ENCODE data around the gene HSF4.

The HSF4 gene

GRCh38 chr16:67166598-67167168 is 2.1 kb downstream of the HSF4 start:
- in situ Hi-C loops (cut with MboI; ENCODE audit: low sequenced_read_pairs) = no loop called here

DNA sequence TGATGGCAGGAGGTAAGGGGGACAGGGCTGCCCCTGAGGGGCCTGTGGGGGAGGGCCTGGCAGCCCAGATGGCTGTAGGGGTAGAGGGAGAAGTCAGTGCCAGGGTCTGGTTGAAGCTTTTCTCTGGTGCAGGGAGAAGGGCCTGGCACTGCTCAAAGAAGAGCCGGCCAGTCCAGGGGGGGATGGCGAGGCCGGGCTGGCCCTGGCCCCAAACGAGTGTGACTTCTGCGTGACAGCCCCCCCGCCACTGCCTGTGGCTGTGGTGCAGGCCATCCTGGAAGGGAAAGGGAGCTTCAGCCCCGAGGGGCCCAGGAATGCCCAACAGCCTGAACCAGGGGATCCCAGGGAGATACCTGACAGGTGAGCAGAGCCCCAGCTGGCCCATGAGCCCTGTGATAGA is 3.0 kb downstream of the HSF4 start:
- in situ Hi-C loops (cut with MboI; ENCODE audit: low sequenced_read_pairs) = no loop called here

DNA sequence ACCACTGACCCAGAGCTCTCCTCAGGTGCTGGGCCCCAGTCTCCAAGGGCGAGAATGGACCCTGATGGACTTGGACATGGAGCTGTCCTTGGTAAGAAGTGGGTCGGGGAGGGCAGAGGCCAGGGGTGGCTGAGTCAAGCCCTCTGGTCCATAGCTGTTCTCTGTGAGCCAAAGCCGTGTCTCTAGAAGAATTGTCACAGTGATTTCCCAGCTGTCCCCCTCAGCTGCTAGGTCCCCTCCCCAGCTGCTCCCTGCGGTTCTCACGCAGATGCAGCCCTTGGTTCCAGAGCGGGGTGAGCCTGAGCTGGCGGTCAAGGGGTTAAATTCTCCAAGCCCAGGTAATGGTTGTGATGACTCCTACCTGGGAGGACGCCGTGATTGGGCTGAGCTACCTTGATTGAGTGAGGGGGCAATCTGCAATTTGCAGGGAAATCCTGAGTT is 4.5 kb downstream of the HSF4 start:
- in situ Hi-C loops (cut with MboI; ENCODE audit: low sequenced_read_pairs) = no loop called here

GRCh38 chr16:67169642-67170167 is 5.2 kb downstream of the HSF4 start:
- in situ Hi-C loops (cut with MboI; ENCODE audit: low sequenced_read_pairs) = no loop called here

GRCh38 chr16:67170168-67170948 is 5.8 kb downstream of the HSF4 start, which contains the start of gene NOL3:
NOL3 (plus strand) TSS chr16:67170538.
- in situ Hi-C loops (cut with MboI; ENCODE audit: low sequenced_read_pairs) = no loop called here

DNA sequence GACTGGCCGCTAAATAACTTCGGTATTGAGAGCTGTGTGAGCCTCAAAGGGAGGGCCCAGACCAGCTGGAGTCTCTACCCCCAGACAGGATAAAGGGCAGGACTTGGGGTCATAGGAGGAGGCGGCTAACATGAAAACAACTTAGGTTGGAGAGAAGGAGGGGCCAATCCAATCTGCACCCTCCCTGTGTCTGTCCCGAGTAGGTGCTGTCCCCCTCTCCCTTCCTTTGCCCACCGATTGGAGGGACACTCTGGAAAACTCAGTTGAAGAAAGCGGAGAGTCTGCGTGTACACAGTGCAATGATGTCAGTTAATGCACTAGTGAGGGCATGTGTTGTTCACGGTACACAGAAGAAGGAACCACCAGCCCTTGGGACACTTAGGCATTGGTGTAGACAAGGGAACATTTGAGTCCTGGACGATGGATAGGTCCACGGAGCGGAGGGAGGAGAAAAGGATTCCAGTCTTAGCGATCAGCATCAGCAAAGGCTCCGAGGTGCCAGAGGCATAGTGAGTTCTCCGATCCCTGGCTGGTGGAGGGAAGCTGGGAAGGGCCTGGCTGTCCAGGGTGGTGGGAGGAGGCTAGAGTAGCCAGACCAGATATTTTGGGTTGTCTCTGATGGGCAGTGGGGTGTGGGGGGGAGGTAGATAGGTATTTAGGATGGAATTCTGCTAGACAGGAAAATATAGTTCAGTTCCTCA is 6.6 kb downstream of the HSF4 start:
- in situ Hi-C loops (cut with MboI; ENCODE audit: low sequenced_read_pairs) = no loop called here

- in situ Hi-C loops (cut with MboI; ENCODE audit: low sequenced_read_pairs) = no loop called here
Measured at GRCh38 chr16:67173323-67173722, 8.8 kb downstream of the HSF4 start.

GRCh38 chr16:67173808-67174705 is 9.5 kb downstream of the HSF4 start:
- in situ Hi-C loops (cut with MboI; ENCODE audit: low sequenced_read_pairs) = no loop called here

- in situ Hi-C loops (cut with MboI; ENCODE audit: low sequenced_read_pairs) = no loop called here
Measured at GRCh38 chr16:67174706-67175231, 10.2 kb downstream of the HSF4 start.

- in situ Hi-C loops (cut with MboI; ENCODE audit: low sequenced_read_pairs) = no loop called here
Measured at GRCh38 chr16:67176662-67177061, 12.1 kb downstream of the HSF4 start.

DNA sequence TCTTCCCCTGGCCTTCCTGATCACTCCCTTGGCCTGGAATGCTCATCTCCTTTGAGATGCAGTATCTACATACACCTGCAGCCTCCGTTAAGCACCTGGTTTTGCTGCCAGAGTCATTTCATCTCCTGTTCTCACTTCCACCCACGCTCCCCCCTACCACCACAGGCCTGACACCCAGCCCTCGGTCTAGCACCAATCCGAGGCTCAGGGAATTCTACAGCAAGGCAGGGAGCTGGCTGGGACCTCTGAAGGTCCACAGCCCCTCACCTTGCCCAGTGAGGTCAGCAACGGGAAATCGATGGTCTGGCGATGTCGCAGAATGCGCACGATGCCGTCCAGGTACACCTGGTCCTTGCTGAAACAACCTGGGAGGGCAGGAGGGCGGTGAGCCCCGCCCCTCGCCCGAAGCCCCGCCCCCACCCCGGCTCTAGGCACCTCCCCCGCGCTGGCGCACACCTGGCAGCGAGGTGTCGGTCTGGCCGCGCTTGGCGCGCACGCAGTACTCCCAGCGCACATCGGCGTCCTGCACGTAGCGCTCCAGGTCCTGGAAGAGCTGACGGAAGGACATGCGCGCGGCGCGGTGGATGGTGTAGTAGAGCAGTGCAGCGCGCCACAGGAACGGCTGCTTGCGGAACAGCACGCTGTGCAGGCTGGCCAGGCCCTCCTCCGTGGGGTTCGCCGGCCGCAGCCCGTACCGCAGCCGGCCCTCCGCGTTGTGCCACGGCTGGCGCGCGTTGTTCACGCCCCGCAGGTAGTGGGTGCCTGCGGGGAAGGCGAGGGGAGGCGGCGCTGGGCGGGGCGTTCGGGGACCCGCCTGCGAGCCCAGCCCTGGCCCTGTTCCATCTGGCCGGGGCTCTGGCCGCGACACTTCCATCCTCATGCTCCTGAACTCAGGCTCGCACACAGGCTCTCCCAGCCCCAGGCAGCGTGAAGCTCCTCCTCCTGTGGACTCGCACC is 13.5 kb downstream of the HSF4 start:
- in situ Hi-C loops (cut with MboI; ENCODE audit: low sequenced_read_pairs) = no loop called here

DNA sequence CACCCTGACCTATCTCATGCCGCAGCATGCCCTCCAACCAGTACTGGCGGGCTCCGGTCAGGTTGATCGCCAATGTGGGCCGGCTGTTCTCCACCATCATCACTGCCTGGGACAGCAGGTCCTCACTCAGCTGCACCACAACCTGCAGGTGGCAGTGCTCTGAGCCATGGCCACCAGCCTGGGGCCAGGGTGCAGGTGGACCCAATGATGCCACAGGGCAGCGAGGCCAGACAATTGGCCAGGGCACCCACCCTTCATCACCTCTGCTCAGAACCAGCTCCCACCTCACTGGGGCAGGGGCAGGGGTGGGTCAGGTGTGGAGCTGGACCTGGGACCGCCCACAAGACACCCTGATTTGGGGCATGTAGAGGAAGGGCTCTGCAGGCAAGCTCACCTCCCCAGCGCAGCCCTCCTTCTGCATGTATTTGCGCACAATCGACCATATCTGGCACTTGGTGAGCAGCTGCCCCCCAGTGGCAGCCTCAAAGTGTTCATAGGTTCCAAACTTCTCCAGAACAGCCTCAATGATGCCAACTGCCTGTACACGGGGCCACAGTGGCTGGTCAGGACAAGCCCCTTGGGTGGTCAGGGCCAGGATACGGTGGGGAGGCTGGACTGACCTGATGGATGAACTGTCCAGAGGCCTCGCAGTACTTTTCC is 15.0 kb downstream of the HSF4 start:
- in situ Hi-C loops (cut with MboI; ENCODE audit: low sequenced_read_pairs) = no loop called here

GRCh38 chr16:67180166-67180565 is 15.6 kb downstream of the HSF4 start:
- in situ Hi-C loops (cut with MboI; ENCODE audit: low sequenced_read_pairs) = no loop called here

GRCh38 chr16:67181346-67181745 is 16.8 kb downstream of the HSF4 start:
- in situ Hi-C loops (cut with MboI; ENCODE audit: low sequenced_read_pairs) = no loop called here

DNA sequence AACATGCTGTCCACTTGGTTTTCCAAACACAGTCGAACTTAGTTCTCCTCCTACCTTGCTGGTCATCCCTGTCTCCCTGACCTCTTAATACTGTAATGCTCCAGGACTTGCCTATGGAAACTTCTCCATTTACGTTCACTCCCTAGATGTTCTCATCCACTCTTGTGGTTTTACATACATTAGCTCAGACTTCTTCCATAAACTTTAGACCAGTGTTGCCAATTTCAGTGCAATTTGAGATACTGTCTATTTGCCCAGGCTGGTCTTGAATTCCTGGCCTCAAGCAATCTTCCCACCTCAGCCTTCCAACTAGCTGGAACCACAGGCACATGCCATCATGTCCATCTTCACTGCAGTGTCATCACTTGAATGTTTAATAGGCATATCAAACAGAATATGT is 17.7 kb downstream of the HSF4 start:
- in situ Hi-C loops (cut with MboI; ENCODE audit: low sequenced_read_pairs) = no loop called here

DNA sequence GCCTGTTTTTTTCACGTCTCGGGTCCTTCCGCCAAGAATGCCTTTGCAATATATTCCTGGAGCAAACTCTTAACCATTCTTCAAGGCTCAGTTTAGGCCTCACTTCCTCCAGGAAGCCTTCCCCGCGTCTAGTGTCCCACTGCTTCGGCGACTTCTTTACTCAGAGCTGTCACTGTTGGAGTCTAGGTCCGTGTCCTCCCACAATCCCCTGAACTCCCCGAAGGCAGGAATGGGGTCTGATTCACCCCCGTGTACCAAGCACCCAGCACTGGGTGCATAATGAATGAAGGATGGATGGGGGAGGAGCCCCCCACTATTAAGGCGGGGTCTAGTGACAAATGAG is 18.7 kb downstream of the HSF4 start:
- in situ Hi-C loops (cut with MboI; ENCODE audit: low sequenced_read_pairs) = no loop called here

- in situ Hi-C loops (cut with MboI; ENCODE audit: low sequenced_read_pairs) = no loop called here
Measured at GRCh38 chr16:67183627-67184452, 19.3 kb downstream of the HSF4 start, which contains the start of gene MATCAP1. MATCAP1 (minus strand) TSS chr16:67183963; CDS start chr16:67180610, 3,353 bp downstream.

DNA sequence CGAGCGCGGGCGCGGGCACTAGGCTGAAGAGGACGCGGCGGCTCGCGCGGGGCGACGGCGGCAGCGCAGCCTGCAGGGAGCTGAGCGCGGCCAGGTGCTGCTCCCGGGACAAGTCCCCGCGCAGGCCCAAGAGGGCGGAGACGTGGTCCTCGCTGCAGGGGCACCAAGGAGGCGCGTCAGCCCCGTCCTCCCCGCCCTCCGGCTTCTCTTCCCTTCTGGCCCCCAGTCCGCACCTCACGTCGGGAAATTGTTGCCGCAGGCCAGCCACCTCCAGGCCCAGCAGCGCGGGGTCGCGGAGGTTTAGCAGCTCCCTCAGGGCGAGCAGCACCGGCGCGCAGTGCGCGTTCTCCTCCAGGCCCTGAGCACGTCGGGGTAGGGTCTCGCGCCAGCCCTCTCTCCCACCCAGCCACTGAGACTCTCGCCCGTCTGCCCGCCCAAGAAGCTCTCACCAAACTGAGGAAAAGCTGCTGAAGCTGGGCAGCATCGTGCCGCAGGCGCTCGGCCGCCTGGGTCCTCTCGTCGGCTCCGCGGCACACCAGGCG is 20.0 kb downstream of the HSF4 start:
- in situ Hi-C loops (cut with MboI; ENCODE audit: low sequenced_read_pairs) = no loop called here

Data from hTERT RPE-1 (cell line).